MG63 (cell line): ENCODE results near the gene SOCS2. TPM values are rescaled to one million over a fixed set of nuclear protein-coding genes. Genes with fewer than 3 reads are reported as not detected.

Source experiments
- DNase-seq: peaks from one replicate; pipeline ENCODE4 v3.0.0-alpha.2; 2020
- H3K27me3 ChIP-seq: fragments of 250-450 bp; sonication (Bioruptor Pico); 2 replicates; pipeline ENCODE4 v1.5.1; 2020; ENCODE audit warnings: mild to moderate bottlenecking, moderate library complexity
- H3K36me3 ChIP-seq: fragments of 250-450 bp; sonication (Bioruptor Pico); 2 replicates; pipeline ENCODE4 v1.5.1; 2020; ENCODE audit warnings: mild to moderate bottlenecking, moderate library complexity
- H3K4me3 ChIP-seq: fragments of 250-450 bp; sonication (Bioruptor Pico); 2 replicates; pipeline ENCODE4 v1.5.1; 2020; ENCODE audit warnings: mild to moderate bottlenecking, moderate library complexity
- H3K9me3 ChIP-seq: fragments of 250-450 bp; sonication (Bioruptor Pico); 2 replicates; pipeline ENCODE4 v1.5.1; 2020; ENCODE audit warnings: mild to moderate bottlenecking, moderate library complexity
- total RNA-seq: library from RNA; depleted of rRNA; stranded (reverse); fragments of >200 nt; shearing (Covaris generic); gene quantifications from 2 replicates; pipeline ENCODE4 v1.2.3, GENCODE V29; 2014; ENCODE audit warnings: low replicate concordance

SOCS2 gene
- total RNA-seq, 1 experiment from 2014 or later: 46.9 TPM

DNA sequence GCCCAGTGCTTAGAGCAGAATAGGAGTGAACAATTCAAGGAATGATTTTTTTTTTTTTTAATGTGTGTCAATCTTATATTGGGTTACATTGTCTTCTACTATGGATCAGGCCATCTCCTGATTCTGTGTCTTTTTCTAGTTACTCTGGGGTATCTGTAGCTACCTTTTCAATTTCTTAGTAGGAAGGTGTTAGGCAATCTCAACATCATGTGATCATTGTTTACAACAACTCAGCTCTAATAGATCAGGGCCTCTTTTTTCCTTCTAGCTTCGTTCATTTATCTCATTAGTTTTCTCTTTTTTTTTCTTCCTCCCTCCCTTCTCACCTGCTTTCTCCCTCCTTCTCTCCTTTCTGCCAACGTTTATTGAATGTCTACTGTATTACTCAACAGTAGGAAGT, 8.9 kb downstream of the SOCS2 start:
- H3K36me3 ChIP-seq: peaks cover 33% of the 10 kb centered on the region
- DNase-seq: no peak
- no peaks in the 10 kb centered on the region for H3K27me3 ChIP-seq
- H3K9me3 ChIP-seq: no peaks in the 10 kb centered on the region
- H3K4me3 ChIP-seq: no peak overlapping the region

DNA sequence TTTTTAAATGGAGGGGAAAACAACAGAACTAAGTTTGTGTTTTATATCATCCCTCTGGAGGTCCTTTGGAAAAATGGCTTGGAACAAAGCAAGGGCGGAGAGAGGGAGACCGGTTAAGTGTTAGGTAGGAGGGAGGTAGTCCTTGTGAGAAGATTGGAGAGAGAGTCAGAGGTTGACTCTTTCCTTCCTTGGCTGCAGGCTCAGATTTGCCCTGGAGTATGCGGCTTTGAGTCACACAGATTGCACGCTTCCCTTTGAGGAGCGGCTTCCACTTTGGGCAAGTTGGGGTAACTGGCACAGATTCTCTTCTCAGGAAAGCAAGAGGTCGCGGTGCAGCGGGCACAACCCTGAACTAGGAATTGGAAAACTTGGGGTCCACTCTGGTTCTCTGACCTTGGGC, 9.9 kb downstream of the SOCS2 start:
- Histone ChIP-seq H3K4me3 (no peak overlapping the region), H3K27me3 (no peaks in the 10 kb centered on the region), H3K9me3 (no peaks in the 10 kb centered on the region), H3K36me3 (peaks cover 24% of the 10 kb centered on the region)
- DNase-seq: no peak

DNA sequence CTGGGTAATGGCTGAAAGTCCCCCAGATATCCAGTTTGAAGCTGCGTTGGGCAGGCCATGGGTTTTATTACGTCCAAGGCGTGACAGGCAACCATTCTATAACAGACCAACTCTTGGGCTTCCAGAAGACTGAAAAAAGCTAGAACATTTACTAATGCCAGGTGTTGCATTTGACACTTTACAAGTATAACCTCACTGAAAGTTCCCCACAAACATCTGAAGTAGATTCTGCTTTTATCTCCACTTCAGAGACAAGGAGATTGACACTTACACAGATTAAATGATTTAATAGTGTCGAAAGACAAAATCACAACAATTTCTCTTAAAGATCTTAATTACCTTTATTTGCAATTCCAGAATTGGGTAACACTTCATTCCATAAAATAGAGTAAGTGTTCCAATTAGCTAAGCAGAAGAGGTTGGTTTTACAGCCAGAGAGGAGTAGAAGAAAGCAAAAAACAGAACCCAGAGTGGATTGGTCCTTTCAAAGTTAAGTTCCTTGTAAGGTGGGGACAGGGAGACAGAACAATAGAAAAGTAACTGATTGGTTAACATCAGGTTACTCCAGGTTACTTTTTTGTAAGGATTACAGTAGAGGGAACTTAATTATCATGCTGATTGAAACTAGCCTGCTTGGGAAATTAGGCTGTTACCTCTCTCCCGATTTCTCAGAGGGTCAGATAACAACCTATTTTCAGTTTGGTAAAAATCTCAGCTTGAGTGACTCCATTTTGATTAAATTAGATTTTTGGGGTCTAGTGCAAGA, 11.3 kb downstream of the SOCS2 start:
- H3K36me3 ChIP-seq: peaks cover 16% of the 10 kb centered on the region
- no peaks in the 10 kb centered on the region for H3K27me3 ChIP-seq
- no peaks in the 10 kb centered on the region for H3K9me3 ChIP-seq
- no peak for DNase-seq
- H3K4me3 ChIP-seq: no peak overlapping the region

DNA sequence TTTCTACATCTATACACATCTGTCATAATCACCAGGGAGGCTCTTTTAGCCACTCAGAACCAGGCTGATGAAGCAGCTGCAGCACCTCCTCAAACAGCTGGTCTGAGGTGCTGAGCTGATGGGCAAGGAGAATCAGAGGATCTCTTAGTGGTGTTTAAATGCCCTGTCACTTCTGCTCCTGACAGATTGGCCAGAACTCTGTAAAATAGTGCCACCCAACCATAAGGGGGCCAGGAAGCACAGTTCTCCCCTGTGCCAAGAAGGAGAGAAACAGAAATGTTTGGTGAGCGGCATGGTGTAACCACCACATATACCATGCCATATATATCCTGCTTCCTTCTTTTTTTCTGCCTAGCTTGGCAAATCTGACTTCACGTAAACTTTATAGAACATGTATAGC, 12.8 kb downstream of the SOCS2 start:
- Histone ChIP-seq H3K9me3 (no peaks in the 10 kb centered on the region), H3K36me3 (peaks cover 4% of the 10 kb centered on the region), H3K4me3 (no peak overlapping the region), H3K27me3 (no peaks in the 10 kb centered on the region)
- no peak for DNase-seq

DNA sequence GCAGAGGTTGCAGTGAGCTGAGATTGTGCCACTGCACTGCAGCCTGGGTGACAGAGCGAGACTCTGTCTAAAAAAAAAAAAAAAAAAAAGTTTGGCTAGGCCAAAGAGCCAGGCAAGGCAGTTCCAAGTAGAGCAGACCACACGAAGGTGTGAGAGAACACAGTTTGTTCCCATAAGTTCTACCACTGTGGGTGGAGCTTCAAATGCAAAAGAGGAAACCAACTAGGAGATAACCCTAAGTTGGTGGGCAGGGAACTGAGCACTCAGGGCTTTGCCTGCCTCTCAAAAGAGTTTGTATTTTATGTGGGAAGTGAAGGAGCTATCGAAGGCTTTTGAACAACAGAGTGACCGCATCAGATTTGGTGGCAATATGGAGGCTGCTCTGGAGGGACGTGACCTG, 15.1 kb downstream of the SOCS2 start:
- no peak for DNase-seq
- no peak overlapping the region for H3K4me3 ChIP-seq
- H3K9me3 ChIP-seq: no peaks in the 10 kb centered on the region
- no peaks in the 10 kb centered on the region for H3K27me3 ChIP-seq
- no peaks in the 10 kb centered on the region; the same call in 1 of the 2 replicates for H3K36me3 ChIP-seq

DNA sequence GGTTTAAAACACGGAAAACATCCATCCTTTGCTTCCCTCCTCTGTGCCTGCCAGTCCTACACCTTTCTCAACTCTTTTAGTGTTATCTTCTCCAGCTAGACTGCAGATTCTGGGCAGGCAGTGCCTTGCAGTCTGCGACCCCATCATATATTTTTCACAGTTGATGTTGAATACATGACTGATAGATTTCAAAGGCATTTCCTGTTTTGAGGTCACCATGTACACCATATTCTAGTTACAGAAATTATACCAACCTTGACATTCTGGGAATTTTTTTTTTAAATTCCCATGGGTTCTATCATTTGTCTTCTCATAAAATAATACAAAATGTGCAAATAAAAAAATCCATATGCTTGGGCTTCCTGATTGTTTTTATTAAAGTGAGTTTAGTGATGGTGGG, 16.6 kb downstream of the SOCS2 start:
- no peak for DNase-seq
- no peaks in the 10 kb centered on the region; the same call in 1 of the 2 replicates for H3K36me3 ChIP-seq
- H3K4me3 ChIP-seq: no peak overlapping the region
- no peaks in the 10 kb centered on the region for H3K27me3 ChIP-seq
- H3K9me3 ChIP-seq: no peaks in the 10 kb centered on the region

DNA sequence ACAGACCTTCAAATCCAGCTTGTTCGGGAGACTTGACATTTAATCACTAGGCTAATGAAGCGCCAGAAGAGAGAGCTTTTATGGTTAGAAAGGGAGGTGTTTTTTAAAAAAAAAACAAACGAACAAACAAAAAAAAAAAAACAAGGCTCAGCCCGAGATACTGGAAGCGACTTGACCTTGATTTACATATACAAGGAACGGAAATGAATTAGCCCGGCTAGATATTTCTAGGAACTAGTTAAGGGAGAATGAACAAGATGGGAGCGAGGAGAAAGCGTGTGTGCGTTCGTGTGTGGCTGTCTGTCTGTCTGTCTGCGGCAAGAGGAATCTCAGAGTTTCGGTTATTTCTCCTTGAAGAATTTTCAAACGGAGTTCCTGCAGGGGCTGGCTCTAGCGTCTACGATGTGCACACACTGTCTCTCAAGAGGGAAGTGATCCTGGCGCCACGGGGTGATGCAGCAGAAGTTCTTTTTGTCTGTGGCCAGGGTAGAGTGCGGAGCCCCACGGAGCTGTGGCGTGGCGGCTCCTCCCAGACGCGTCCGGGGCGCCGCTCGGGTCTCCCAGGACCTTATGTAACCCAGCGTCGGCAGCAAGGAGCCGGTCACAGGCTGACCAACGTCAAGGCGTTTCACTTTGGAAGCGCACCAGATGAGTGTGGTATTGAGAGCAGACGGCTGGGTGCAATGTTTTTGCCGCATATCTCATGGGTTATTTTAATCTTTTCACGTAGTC, 18.8 kb downstream of the SOCS2 start:
- H3K36me3 ChIP-seq: no peaks in the 10 kb centered on the region
- DNase-seq: peak; percentile 88
- H3K4me3 ChIP-seq: peak overlapping the region; percentile 51
- H3K9me3 ChIP-seq: no peaks in the 10 kb centered on the region
- no peaks in the 10 kb centered on the region for H3K27me3 ChIP-seq

DNA sequence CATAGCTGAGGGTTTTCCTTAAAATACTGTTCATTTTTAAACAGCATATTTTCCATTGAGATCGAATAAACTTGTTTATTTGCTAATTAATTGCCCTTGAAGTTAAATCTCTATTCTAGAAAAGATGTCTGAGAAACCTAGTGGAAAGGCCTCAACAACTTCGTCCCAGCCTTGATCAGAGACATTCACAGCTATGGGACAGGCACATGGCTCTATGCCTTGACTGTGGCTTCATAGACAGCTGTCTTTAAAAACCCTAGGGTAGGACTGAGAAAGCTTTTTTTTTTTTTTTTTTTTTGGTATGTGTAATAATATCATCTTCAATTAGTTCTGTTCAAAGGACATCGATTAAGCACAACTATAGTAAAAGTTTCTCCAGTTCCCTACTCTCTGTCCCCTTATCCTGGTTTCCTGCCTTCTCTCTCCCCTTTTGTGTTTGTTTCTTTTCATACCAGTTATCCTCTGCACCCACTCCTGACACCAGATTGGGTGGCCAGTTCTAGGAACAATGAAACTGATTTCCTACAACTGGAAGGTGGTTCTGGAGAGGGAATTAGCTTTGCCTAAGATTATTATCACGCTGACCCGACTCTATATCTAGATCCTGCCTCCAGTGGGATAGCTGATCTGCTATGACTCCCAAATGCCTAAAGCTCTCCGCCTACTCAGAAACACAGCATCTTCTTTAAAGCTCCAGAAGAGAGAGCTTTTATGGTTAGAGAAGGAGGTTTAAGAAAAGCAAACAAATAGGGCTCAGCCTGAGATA, 20.3 kb downstream of the SOCS2 start:
- Histone ChIP-seq H3K27me3 (no peaks in the 10 kb centered on the region), H3K4me3 (no peak overlapping the region), H3K9me3 (no peaks in the 10 kb centered on the region), H3K36me3 (no peaks in the 10 kb centered on the region)
- no peak for DNase-seq

DNA sequence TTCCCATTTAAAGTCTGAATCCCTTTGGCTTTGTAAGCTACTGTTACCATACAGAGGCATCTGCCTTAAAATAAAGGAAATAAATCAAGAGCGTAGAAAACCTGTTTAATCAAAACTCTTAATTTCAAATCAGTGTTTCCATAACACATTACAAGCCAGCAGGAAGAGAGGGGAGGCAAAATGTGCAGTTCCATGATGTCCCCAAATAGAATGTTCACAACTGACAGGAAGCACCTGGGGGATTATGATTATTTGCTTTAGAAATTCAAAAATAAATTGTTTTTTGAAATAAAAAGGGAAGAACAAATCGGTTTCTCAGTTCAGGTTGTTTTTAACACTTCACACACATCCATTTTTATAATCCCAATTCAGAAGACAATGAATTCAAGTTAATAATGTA, 21.4 kb downstream of the SOCS2 start:
- no peaks in the 10 kb centered on the region for H3K36me3 ChIP-seq
- peak overlapping the region; percentile 37 for H3K4me3 ChIP-seq
- H3K9me3 ChIP-seq: no peaks in the 10 kb centered on the region
- DNase-seq: no peak
- H3K27me3 ChIP-seq: no peaks in the 10 kb centered on the region

DNA sequence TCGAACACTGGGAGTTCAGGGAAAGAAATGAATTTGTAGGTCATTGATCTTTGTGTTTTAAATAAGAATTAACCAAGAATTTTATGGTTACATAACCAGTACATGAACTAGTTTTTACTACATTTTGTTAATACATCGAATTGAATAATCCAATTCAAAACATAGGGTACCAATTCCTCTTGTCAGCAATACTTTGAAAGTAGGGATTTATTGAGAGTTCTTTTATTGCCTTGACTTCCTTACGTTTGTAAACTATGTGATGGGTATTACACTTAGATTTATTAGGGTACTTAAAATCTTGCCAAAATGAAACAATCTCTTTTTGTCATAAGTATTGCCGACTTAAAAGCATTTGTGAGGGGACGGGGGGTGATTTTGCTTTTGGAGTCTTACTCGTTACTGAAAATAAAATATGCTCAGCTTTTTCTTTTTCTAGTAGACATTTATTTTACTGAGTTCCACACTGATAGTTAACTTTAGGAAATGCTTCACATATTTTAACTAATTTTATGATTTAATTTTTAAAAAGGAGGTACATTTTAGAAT, 22.4 kb downstream of the SOCS2 start:
- H3K9me3 ChIP-seq: no peaks in the 10 kb centered on the region
- no peaks in the 10 kb centered on the region for H3K27me3 ChIP-seq
- peak overlapping the region; percentile 37 for H3K4me3 ChIP-seq
- no peak for DNase-seq
- H3K36me3 ChIP-seq: no peaks in the 10 kb centered on the region

DNA sequence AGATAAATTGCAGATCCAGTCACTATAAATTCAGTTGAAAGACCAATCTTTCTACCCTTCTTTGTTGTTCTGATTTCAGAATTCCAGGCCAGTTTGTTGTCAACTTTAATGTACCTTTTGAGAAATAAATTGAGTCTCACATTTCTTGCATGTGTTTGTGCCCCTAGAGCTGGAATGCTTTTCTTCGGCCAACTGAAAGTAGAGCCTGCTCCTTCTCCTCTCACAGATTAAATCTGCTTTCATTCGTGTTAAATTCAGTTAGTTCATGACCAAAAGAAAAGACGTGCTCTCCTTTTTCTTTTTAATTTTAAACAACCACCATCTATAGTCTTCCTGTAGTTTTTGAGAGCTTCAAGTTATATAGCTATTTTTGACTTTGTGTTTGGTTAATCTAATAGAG, 22.9 kb downstream of the SOCS2 start:
- Histone ChIP-seq H3K27me3 (no peaks in the 10 kb centered on the region), H3K36me3 (no peaks in the 10 kb centered on the region), H3K4me3 (peak overlapping the region; percentile 37), H3K9me3 (no peaks in the 10 kb centered on the region)
- no peak for DNase-seq

DNA sequence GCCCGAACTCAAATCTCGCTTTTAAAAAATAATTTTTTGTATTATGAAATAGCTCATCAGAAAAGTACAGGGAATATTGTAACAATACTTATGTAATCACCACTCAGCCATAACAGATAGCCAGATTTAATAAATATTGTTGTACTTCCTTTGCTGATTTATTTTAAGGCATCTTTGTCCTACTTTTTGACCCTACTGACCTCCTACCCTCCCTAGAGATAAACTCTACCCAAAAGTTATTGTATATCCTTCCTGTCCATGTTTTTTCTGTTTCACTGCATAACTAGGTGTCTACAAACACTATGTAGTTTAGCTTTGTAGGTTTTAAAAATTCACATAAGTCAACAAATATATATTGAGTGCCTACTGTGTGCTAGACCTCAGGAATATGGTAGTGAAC, 25.1 kb downstream of the SOCS2 start:
- DNase-seq: no peak
- H3K9me3 ChIP-seq: no peaks in the 10 kb centered on the region
- H3K36me3 ChIP-seq: no peaks in the 10 kb centered on the region
- H3K4me3 ChIP-seq: no peak overlapping the region
- no peaks in the 10 kb centered on the region for H3K27me3 ChIP-seq

DNA sequence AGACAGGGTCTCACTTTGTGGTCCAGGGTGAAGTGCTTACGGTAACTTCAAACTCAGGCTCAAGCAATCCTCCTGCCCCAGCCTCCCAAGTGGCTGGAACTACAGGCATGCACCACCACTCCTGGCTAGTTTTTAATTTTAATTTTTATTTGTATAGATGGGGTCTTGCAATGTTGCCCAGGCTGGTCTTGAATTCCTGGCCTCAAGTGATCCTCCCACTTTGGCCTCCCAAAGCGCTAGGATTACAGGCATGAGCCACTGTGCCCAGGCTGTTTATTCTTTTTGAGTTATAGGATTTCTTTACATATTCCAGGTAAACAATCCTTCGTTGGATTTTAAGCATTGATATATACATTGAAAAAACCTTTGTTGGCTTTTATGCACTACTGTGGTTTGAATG, 26.7 kb downstream of the SOCS2 start:
- Histone ChIP-seq H3K4me3 (no peak overlapping the region), H3K9me3 (no peaks in the 10 kb centered on the region), H3K36me3 (no peaks in the 10 kb centered on the region), H3K27me3 (no peaks in the 10 kb centered on the region)
- no peak for DNase-seq

DNA sequence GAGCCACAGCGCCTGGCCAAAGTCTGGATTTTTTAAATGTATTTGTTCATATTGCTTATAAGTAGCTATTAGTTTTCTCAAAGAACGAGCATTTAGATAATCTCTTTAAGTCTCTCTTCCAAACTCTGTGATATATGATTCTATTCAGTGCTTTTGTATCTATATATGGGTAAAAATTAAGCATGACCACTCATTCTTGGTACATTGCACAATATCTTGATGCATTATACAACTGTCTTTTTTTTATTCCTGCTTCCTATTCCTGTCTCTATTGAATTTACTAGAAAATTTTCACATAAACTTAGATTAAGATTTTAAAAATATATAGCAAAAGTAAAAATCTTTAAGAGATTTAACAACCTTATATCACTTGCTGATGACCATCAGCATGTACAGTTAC, 29.1 kb downstream of the SOCS2 start:
- no peak overlapping the region for H3K4me3 ChIP-seq
- H3K9me3 ChIP-seq: no peaks in the 10 kb centered on the region
- H3K36me3 ChIP-seq: no peaks in the 10 kb centered on the region
- no peaks in the 10 kb centered on the region for H3K27me3 ChIP-seq
- no peak for DNase-seq

DNA sequence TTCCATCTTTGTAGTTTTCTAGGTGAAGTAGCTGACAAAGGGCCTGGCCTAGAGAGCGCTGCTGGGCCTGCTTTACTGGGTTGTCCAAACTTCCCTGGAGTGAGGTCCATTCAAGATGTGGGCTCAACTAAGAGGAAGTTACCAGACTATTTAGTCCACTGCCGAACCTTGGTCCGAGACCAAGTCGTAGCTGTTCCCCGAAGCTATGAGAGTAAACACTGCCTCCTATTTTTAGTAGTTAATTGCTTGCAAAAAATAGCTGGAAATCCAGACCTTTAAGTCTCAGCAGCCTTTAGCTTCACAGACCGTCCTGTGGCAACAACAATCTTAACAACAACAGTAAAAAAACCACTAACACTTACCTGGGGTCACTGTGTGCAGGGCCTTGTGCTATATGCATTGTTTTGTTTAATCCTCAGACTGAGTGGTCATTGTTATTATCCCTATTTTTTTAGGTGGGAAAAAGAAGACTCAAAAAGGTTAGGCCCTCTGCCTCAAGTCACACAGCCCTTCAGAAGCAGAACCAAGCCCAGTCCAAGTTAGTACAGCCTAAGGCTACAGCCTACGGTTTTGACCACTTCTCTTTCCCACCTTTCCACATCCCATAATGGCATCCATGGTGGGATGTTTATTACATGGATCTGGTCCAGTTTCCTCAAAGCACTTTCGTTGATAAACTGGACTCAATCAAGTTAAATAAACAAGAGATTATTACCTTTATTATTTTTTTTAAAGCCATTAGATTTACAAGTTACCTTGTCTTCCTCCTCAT, 30.6 kb downstream of the SOCS2 start:
- DNase-seq: no peak
- H3K36me3 ChIP-seq: no peaks in the 10 kb centered on the region
- no peaks in the 10 kb centered on the region for H3K27me3 ChIP-seq
- no peaks in the 10 kb centered on the region for H3K9me3 ChIP-seq
- no peak overlapping the region for H3K4me3 ChIP-seq

DNA sequence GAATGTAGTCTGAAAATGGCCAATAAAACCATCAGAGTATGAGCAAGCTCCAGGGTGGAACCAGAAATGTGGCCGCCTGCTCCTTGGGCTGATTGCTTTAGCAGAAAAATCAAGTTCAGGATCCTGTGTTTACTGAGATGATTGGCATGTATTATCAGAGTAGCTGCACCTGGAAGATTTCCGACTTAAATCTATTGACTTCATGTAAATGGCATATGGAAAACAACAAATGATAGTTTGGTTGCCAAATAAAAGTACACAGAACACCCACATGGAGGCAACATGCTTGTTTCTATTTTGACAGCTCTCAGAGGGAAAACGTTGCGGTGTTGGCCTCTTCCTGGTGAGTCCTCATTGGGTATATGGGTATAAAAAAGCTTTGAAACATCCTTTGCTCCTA, 31.3 kb downstream of the SOCS2 start:
- no peak overlapping the region for H3K4me3 ChIP-seq
- no peak for DNase-seq
- no peaks in the 10 kb centered on the region for H3K9me3 ChIP-seq
- H3K36me3 ChIP-seq: no peaks in the 10 kb centered on the region
- H3K27me3 ChIP-seq: no peaks in the 10 kb centered on the region
